Measurements from ENCODE around the gene CREB3L4. TPM values are rescaled to one million over a fixed set of nuclear protein-coding genes. Genes with fewer than 3 reads are reported as not detected.
A peak's percentile ranks its signal among the peaks of the same experiment; 100 is the strongest.
"Not testable (repeated sequence)": the region's sequence is repeated elsewhere in the genome, so short reads cannot be mapped to it uniquely, and the experiment has no call there.

The CREB3L4 gene
- total RNA-seq, 1 experiment from 2014 or later = 14.7 TPM

DNA sequence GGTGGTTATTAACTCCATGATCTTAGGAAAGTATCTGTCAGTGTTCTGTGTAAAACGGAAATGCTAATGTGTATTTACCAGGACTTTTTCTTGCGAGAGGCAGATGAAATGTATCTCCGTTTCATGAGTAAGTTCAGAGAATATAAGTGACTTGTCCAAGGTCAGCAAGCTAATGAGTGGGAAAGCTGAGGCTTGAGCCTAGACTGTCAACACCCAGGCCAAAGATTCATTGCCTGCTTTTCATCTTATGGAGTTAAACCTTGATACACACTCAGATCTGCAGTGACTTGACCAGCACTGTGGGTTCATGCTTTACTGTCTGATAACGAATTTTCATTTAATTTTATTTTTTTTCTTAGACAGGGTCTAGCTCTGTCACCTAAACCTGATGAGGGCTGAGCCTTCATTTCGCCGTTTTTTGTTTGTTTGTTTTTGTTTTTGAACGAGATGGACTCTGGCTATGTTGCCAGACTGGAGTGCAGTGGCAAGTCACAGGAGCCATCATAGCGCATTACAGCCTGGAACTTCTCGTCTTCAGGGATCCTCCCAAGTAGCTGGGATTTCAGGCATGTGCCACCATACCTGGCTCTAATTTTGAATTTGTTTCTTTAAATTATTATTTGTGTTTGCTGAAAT lies 10.7 kb downstream of the CREB3L4 start:
- intact Hi-C loops (cut with micrococcal nuclease) = no loop called here
- peaks cover 55% of the 10 kb centered on the region for H3K36me3 Mint-ChIP-seq (ENCODE audit: insufficient read depth, unreplicated experiment)
- TF ChIP-seq, protein P1, sequence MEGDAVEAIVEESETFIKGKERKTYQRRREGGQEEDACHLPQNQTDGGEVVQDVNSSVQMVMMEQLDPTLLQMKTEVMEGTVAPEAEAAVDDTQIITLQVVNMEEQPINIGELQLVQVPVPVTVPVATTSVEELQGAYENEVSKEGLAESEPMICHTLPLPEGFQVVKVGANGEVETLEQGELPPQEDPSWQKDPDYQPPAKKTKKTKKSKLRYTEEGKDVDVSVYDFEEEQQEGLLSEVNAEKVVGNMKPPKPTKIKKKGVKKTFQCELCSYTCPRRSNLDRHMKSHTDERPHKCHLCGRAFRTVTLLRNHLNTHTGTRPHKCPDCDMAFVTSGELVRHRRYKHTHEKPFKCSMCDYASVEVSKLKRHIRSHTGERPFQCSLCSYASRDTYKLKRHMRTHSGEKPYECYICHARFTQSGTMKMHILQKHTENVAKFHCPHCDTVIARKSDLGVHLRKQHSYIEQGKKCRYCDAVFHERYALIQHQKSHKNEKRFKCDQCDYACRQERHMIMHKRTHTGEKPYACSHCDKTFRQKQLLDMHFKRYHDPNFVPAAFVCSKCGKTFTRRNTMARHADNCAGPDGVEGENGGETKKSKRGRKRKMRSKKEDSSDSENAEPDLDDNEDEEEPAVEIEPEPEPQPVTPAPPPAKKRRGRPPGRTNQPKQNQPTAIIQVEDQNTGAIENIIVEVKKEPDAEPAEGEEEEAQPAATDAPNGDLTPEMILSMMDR (IDR thresholded peaks at IDR 0.05; ENCODE audit: unreplicated experiment) = no peak
- H3K9me3 Mint-ChIP-seq (ENCODE audit: unreplicated experiment) = no peaks in the 10 kb centered on the region
- H3K4me3 Mint-ChIP-seq (ENCODE audit: unreplicated experiment) = peak overlapping the region; percentile 98
- CTCF ChIA-PET = interaction anchor here (0.6 to 5.2 kb wide), 16 partner anchors 10 to 1499 kb away, joined by 3 to 64 read pairs (median 4); partner anchors contain the start of genes CREB3L4, DENND4B, GATAD2B and RAB13
- no TSS peak for BruUV-seq (replicated peaks)
- H3K4me1 Mint-ChIP-seq (ENCODE audit: insufficient read depth, unreplicated experiment) = peaks cover 23% of the 10 kb centered on the region
- no peak for DNase-seq (ENCODE audit: unreplicated experiment)
- no peaks in the 10 kb centered on the region for H3K27me3 Mint-ChIP-seq (ENCODE audit: insufficient read depth, unreplicated experiment)
- POLR2A ChIA-PET = interaction anchor here (0.7 to 9.6 kb wide), 30 partner anchors 12 to 1151 kb away, joined by 3 to 647 read pairs (median 5); partner anchors contain the start of genes CHTOP, CREB3L4, CRTC2 and DENND4B
- H3K27ac Mint-ChIP-seq (ENCODE audit: low read depth, unreplicated experiment) = peak overlapping the region; percentile 96

DNA sequence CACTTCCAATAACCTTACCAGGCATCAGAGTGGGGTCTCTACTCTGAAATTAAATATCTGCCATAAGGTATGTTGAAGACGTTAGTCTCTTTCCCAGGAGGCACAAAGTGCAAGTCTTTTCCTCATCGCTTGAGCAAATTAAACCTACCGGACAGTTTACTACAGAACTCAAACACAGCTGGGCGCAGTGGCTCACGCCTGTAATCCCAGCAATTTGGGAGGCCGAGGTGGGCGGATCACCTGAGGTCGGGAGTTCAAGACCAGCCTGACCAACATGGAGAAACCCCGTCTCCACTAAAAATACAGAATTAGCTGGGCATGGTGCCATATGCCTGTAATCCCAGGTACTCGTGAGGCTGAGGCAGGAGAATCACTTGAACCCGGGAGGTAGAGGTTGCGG lies 11.4 kb downstream of the CREB3L4 start:
- CTCF ChIA-PET = interaction anchor here (0.6 to 5.2 kb wide), 8 partner anchors 9 to 307 kb away, joined by 3 to 64 read pairs (median 4); partner anchors contain the start of genes CREB3L4, RAB13 and RPS27
- Mint-ChIP-seq H3K36me3 (ENCODE audit: insufficient read depth, unreplicated experiment) (peaks cover 58% of the 10 kb centered on the region), H3K4me3 (ENCODE audit: unreplicated experiment) (peak overlapping the region; percentile 98), H3K4me1 (ENCODE audit: insufficient read depth, unreplicated experiment) (peaks cover 23% of the 10 kb centered on the region)
- POLR2A ChIA-PET = interaction anchor here (0.8 to 9.6 kb wide), 9 partner anchors 11 to 415 kb away, joined by 3 to 647 read pairs (median 12); partner anchors contain the start of genes CREB3L4, CRTC2, DENND4B and GATAD2B
- intact Hi-C loops (cut with micrococcal nuclease); BruUV-seq (replicated peaks); H3K27ac Mint-ChIP-seq (ENCODE audit: low read depth, unreplicated experiment); H3K27me3 Mint-ChIP-seq (ENCODE audit: insufficient read depth, unreplicated experiment); H3K9me3 Mint-ChIP-seq (ENCODE audit: unreplicated experiment); DNase-seq (ENCODE audit: unreplicated experiment): not testable (repeated sequence)

DNA sequence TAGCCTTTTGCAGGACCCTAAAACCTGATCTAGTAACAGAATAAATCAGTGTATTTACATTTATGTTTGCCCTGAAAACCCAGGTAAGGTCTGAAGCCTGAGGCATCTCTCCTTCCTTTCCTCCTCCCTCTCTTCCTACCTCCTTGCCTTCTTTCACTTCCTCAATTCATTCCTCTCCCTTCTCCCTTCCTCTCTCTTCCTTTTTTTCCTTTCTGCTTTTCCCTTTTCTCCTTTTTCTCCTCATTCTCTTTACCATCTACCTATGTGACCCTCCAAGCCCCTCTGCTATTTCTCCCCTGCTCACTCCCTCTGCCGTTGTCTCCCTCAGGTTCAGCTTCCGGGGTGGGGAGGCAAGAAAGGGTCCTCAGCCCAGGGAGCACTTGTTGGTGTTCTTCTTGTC lies 14.0 kb downstream of the CREB3L4 start:
- DNase-seq (ENCODE audit: unreplicated experiment); H3K27me3 Mint-ChIP-seq (ENCODE audit: insufficient read depth, unreplicated experiment); H3K9me3 Mint-ChIP-seq (ENCODE audit: unreplicated experiment); intact Hi-C loops (cut with micrococcal nuclease); H3K27ac Mint-ChIP-seq (ENCODE audit: low read depth, unreplicated experiment); H3K4me3 Mint-ChIP-seq (ENCODE audit: unreplicated experiment): not testable (repeated sequence)
- ChIA-PET POLR2A (interaction anchor here (2.1 to 9.6 kb wide), 2 partner anchors 9 to 19 kb away, joined by 13 to 647 read pairs; partner anchors contain the start of genes CREB3L4, CRTC2, RPS27 and SLC39A1), CTCF (interaction anchor here (0.7 to 1.2 kb wide), 3 partner anchors 35 to 304 kb away, joined by 3 read pairs; partner anchors contain the start of gene DENND4B)
- peaks cover 33% of the 10 kb centered on the region for H3K36me3 Mint-ChIP-seq (ENCODE audit: insufficient read depth, unreplicated experiment)
- H3K4me1 Mint-ChIP-seq (ENCODE audit: insufficient read depth, unreplicated experiment) = peaks cover 33% of the 10 kb centered on the region
- BruUV-seq (replicated peaks) = TSS peak; percentile 74

DNA sequence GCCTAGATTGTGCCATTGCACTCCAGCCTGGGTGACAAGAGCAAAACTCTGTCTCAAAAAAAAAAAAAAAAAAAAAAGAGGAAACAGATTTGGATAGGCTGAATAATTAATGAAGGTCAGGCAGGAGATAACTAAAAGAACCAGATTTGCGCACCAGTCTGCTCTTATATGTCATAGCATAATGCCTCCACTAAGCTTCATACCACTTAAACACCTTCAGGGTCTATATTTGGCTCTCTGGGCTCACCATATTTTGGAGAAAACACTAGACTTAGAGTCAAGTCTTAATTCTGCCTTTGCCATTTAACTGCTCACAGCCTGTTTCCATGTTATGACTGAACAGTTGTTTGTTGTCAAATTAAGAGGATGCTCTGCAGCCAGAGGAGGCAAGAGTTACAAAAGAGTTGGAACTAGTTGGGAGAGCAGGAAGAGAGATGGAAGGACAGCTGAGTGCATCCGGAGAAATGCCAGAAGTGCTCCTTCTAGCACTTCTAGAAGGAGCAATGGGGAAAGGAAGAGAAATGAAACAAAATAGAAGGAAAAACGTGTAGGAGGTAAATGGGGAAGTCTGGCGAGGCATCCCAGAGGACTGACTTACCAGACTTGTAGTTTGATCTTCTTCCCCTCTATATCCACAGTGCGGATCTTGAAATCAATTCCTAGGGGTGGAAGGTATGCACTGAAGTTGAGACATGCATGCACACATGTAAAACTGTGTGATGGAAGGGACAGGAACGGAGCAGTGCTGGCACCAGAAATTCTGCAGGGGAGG lies 16.6 kb downstream of the CREB3L4 start:
- Mint-ChIP-seq H3K9me3 (ENCODE audit: unreplicated experiment) (no peaks in the 10 kb centered on the region), H3K36me3 (ENCODE audit: insufficient read depth, unreplicated experiment) (peaks cover 22% of the 10 kb centered on the region), H3K27me3 (ENCODE audit: insufficient read depth, unreplicated experiment) (no peaks in the 10 kb centered on the region), H3K27ac (ENCODE audit: low read depth, unreplicated experiment) (no peak overlapping the region), H3K4me1 (ENCODE audit: insufficient read depth, unreplicated experiment) (peaks cover 25% of the 10 kb centered on the region), H3K4me3 (ENCODE audit: unreplicated experiment) (peak overlapping the region; percentile 14)
- TF ChIP-seq, protein P1 (IDR thresholded peaks at IDR 0.05; ENCODE audit: unreplicated experiment) = no peak
- no TSS peak for BruUV-seq (replicated peaks)
- ChIA-PET CTCF (interaction anchor here (0.5 to 7.8 kb wide), 11 partner anchors 17 to 580 kb away, joined by 3 to 80 read pairs (median 3); partner anchors contain the start of genes CREB3L4, DENND4B, GATAD2B and NPR1), POLR2A (interaction anchor here (0.6 to 13.2 kb wide), 14 partner anchors 9 to 350 kb away, joined by 3 to 358 read pairs (median 14); partner anchors contain the start of genes CHTOP, CREB3L4, CRTC2 and DENND4B)
- no peak for DNase-seq (ENCODE audit: unreplicated experiment)
- intact Hi-C loops (cut with micrococcal nuclease) = no loop called here
